Stimulated activated naive CD8-positive, alpha-beta T cell treated with anti-CD3 and anti-CD28 coated beads, Interleukin-15, Interleukin-2, amounts not matched to agents 100 ng/mL and 50 ng/mL, for 24 hours (primary cell): ENCODE measurements around the gene KRT80.

Experiments used
- H3K27ac Mint-ChIP-seq: one replicate; pipeline ENCODE4 v1.8.0; 2021; ENCODE audit warnings: mild to moderate bottlenecking, mixed read lengths
- H3K27me3 Mint-ChIP-seq: one replicate; pipeline ENCODE4 v1.8.0; 2021; ENCODE audit warnings: mixed read lengths
- H3K36me3 Mint-ChIP-seq: one replicate; pipeline ENCODE4 v1.8.0; 2021; ENCODE audit warnings: low read depth, mixed read lengths
- H3K4me1 Mint-ChIP-seq: one replicate; pipeline ENCODE4 v1.8.0; 2021; ENCODE audit warnings: low read depth, mixed read lengths
- H3K4me3 Mint-ChIP-seq: one replicate; pipeline ENCODE4 v1.8.0; 2021; ENCODE audit warnings: mild to moderate bottlenecking, mixed read lengths
- H3K9me3 Mint-ChIP-seq: one replicate; pipeline ENCODE4 v1.8.0; 2021; ENCODE audit warnings: mixed read lengths

The KRT80 gene

GRCh38 chr12:52199294-52199919 is 7.6 kb upstream of the KRT80 start:
- H3K27me3 Mint-ChIP-seq, result peaks cover 6% of the 10 kb centered on the region
- H3K27ac Mint-ChIP-seq, result no peak overlapping the region
- H3K4me1 Mint-ChIP-seq, result peaks cover 10% of the 10 kb centered on the region
- H3K9me3 Mint-ChIP-seq, result no peaks in the 10 kb centered on the region
- H3K36me3 Mint-ChIP-seq, result no peaks in the 10 kb centered on the region
- H3K4me3 Mint-ChIP-seq, result no peak overlapping the region

DNA sequence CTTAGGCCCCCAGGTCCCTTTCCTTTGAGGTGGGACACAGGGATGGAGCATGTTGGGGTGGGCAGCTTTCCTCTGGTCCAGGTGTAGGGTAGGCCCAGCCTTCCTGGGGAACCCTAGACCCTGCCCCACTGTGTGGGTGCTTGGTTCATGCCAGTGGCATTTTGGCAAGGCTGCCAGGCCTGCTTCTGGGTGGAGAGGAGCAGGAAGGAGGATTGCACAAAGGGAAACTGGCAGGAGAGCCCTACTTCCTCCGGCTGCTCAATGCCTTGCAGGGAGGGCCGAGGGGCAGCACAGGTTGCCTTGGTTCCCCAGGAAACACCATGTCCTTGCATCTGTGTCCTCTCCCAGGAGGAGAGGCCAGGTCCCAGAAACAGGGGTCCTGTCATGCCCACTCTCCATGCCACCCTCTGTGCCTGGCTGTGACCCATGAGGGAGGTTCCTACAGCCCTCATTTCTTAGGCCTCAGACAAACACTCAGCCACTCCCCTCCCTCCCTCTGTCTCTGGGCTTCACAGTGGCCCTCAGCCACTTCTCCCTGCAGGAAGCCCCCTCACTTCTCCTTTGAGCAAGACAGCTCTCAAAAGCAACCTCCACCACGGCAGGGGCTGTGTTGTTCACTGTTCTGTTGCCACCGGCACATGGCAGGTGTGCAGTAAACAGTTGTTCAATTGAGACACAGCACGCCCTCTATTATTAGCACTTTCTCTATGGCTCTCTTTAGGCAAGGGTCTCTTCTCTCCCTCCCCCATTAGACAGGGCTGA is 6.8 kb upstream of the KRT80 start:
- Mint-ChIP-seq H3K4me3 (no peak overlapping the region), H3K27me3 (peaks cover 6% of the 10 kb centered on the region), H3K9me3 (no peaks in the 10 kb centered on the region), H3K4me1 (peaks cover 10% of the 10 kb centered on the region), H3K36me3 (no peaks in the 10 kb centered on the region), H3K27ac (no peak overlapping the region)

DNA sequence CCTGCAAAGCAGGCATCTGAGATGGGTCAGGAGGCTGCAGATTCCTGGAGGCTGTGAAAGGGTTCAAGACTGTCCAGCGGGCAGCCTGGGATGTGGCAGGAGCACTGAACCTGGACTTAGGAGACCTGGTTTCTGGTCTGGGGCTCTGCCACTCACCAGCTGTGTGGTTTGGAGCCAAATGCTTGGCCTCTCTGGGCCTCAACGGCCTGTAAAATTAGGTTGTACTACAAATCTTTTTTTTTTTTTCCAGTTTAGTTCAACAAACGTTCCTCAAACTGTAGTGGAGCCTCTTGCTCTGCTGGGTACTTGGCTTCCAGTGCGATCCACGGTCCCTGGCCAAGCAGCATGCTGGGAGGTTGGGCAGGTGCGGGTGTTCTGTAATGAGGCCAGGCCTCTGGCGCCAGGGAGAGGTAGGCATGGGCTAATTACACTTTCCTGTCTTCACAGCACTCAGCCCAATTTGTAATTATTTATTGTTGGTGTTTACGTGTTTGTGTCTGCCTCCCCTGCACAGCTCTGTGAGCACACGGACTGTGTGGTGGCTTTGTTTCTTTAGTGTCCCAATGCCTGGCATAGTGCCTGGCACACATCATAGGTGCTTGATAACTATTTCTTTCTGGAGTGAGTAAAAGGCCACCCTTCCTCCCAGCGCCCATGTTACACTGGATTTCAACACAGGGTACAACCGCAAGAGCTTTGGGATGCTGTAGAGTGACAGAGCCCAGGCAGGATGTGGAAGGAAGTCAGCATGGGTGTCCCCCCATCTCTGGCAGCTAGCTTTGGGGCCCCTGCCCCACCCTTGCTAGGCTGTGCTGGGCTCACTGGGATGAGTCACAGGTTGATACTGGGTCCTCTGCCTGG is 5.8 kb upstream of the KRT80 start:
- no peak overlapping the region for H3K27ac Mint-ChIP-seq
- H3K9me3 Mint-ChIP-seq, result no peaks in the 10 kb centered on the region

DNA sequence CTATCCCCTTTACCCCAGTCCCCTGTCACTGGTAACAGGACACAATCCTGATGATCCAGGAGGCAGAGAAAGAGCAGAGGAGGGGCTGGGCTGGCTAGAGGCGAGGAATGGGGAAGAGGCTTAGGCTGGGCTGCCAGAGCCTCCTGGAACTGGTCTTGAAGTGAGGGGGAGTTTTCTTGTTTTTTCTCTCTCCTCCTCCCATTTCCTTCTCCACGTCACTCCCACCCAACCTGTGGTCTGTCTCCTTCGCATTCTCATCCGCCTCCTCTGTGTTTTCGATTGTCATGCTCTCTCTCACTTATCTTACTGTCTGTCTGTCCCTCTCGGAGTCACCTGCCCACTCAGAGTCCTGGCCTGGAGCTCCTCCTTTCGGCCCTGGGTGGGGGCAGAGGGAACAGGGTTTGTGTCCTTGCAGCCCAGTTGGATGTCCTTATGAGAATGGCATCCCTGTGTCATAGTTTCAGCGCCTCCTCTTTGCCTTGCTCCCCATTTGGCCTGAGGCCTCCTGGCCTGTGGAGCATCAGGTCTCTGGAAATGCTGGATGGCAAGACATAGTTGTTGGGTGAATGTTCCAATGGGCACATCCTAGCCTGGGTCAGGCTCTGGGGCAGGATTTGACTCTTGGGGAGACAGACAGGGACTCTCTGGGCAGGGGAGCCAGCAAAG is 3.4 kb upstream of the KRT80 start:
- no peaks in the 10 kb centered on the region for H3K36me3 Mint-ChIP-seq
- H3K27me3 Mint-ChIP-seq, result no peaks in the 10 kb centered on the region
- H3K9me3 Mint-ChIP-seq, result no peaks in the 10 kb centered on the region
- peaks cover 9% of the 10 kb centered on the region for H3K4me1 Mint-ChIP-seq
- no peak overlapping the region for H3K27ac Mint-ChIP-seq
- H3K4me3 Mint-ChIP-seq, result no peak overlapping the region

More for the DNA sequence above, 5.8 kb upstream of the KRT80 start:
- no peaks in the 10 kb centered on the region for H3K36me3 Mint-ChIP-seq
- H3K4me3 Mint-ChIP-seq, result no peak overlapping the region
- no peaks in the 10 kb centered on the region for H3K27me3 Mint-ChIP-seq
- H3K4me1 Mint-ChIP-seq, result peaks cover 5% of the 10 kb centered on the region

DNA sequence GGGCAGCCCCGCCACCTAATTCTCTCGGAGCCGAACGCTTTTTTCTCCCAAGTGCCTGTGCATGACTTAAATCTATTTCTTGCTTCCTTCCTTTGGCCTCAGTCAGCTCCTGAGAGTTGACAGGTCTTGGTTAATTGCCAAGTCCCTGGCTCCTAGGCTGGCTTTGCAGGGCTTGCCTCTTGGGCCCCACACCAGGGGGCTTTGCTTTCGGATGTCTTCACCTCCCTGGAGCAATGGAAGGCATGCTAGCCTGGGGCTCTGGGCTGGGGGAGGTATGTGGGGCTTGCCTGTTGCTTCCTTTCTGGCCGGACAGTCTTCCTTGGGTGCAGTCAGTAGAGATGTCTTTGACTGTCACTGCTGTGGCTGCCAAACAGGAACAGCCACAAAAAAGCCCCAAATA is 2.2 kb upstream of the KRT80 start:
- H3K27me3 Mint-ChIP-seq, result no peaks in the 10 kb centered on the region
- no peaks in the 10 kb centered on the region for H3K36me3 Mint-ChIP-seq
- H3K4me3 Mint-ChIP-seq, result no peak overlapping the region
- H3K4me1 Mint-ChIP-seq, result peaks cover 9% of the 10 kb centered on the region
- no peak overlapping the region for H3K27ac Mint-ChIP-seq
- no peaks in the 10 kb centered on the region for H3K9me3 Mint-ChIP-seq

- Mint-ChIP-seq H3K9me3 (no peaks in the 10 kb centered on the region), H3K36me3 (no peaks in the 10 kb centered on the region), H3K4me3 (no peak overlapping the region), H3K4me1 (peaks cover 9% of the 10 kb centered on the region), H3K27me3 (no peaks in the 10 kb centered on the region), H3K27ac (no peak overlapping the region)
Measured at GRCh38 chr12:52193532-52193931, 1.7 kb upstream of the KRT80 start.

DNA sequence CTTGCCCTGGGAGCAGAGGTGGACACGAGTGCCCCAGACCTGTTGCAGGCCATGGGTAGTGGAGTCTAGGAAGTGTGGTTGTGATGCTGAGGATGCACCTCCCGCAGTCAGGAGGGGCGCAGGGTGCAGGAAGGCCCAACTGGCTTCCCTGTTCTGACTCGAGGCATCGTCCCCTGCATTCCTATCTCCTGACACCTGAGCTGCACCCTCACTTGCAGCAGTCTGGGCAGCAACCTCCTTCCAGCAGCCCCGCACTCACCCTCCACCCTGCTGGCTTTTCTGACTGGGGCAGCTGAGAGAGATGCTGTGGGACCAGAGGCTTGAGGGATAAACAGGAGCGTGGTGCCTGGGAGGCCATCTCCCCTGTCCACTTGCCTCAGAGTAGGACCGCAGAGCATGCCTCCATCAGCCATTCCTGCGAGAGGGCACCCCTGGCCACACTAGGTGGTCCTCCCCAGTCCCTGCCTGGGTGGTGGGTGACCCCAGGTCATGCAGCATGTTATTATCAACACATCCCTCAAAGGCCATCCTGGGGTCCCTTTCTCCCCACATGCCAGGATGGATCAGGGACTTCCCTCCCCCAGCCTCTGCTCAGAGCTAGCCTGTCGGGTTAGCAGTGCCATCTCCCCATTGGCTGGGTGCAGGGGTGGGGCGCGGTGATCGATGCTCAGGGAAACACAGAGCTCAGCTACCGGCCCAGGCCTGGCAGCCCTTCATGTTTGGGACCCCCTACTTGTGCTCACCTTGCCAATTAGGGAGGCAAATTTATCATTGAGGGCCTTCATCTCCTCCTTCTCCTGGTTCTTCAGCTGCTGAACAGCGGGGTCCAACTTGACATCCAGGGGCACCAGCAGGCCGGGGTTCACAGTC is 719 bp downstream of the KRT80 start:
- Mint-ChIP-seq H3K27ac (no peak overlapping the region), H3K9me3 (no peaks in the 10 kb centered on the region), H3K4me3 (no peak overlapping the region), H3K27me3 (no peaks in the 10 kb centered on the region), H3K36me3 (no peaks in the 10 kb centered on the region), H3K4me1 (peaks cover 9% of the 10 kb centered on the region)

GRCh38 chr12:52189376-52190174 is 2.2 kb downstream of the KRT80 start:
- peaks cover 6% of the 10 kb centered on the region for H3K4me1 Mint-ChIP-seq
- no peaks in the 10 kb centered on the region for H3K9me3 Mint-ChIP-seq
- no peak overlapping the region for H3K27ac Mint-ChIP-seq
- no peaks in the 10 kb centered on the region for H3K36me3 Mint-ChIP-seq
- no peaks in the 10 kb centered on the region for H3K27me3 Mint-ChIP-seq
- no peak overlapping the region for H3K4me3 Mint-ChIP-seq

DNA sequence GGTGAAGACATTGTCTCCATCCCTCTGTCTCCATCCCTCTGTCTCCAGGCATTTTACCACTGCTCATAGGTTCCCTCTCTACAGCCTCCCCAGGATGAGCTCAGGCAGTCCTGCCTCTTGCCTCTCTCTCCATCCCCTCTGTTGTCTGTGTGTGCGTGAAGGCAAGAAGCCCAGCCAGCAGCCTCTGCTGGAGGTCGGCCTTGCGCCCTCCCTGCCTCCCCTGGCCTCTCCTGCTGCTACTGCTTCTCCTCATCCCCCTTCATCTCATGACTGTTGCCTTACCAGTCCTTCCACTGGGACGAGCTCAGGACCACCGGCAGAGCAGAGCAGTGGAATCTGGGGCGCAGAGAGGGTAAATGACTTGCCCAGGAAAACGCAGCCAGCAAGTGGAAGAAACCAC is 3.2 kb downstream of the KRT80 start:
- Mint-ChIP-seq H3K36me3 (no peaks in the 10 kb centered on the region), H3K4me3 (no peak overlapping the region), H3K27me3 (no peaks in the 10 kb centered on the region), H3K27ac (no peak overlapping the region), H3K4me1 (peaks cover 6% of the 10 kb centered on the region), H3K9me3 (no peaks in the 10 kb centered on the region)

GRCh38 chr12:52187640-52188039 is 4.2 kb downstream of the KRT80 start:
- H3K4me3 Mint-ChIP-seq, result no peak overlapping the region
- H3K27me3 Mint-ChIP-seq, result no peaks in the 10 kb centered on the region
- H3K36me3 Mint-ChIP-seq, result no peaks in the 10 kb centered on the region
- no peaks in the 10 kb centered on the region for H3K9me3 Mint-ChIP-seq
- H3K4me1 Mint-ChIP-seq, result peaks cover 4% of the 10 kb centered on the region
- no peak overlapping the region for H3K27ac Mint-ChIP-seq

- H3K27me3 Mint-ChIP-seq, result no peaks in the 10 kb centered on the region
- no peaks in the 10 kb centered on the region for H3K9me3 Mint-ChIP-seq
- H3K4me1 Mint-ChIP-seq, result no peaks in the 10 kb centered on the region
- H3K36me3 Mint-ChIP-seq, result no peaks in the 10 kb centered on the region
- H3K27ac Mint-ChIP-seq, result no peak overlapping the region
- no peak overlapping the region for H3K4me3 Mint-ChIP-seq
Measured at GRCh38 chr12:52187206-52187605, 4.6 kb downstream of the KRT80 start.

DNA sequence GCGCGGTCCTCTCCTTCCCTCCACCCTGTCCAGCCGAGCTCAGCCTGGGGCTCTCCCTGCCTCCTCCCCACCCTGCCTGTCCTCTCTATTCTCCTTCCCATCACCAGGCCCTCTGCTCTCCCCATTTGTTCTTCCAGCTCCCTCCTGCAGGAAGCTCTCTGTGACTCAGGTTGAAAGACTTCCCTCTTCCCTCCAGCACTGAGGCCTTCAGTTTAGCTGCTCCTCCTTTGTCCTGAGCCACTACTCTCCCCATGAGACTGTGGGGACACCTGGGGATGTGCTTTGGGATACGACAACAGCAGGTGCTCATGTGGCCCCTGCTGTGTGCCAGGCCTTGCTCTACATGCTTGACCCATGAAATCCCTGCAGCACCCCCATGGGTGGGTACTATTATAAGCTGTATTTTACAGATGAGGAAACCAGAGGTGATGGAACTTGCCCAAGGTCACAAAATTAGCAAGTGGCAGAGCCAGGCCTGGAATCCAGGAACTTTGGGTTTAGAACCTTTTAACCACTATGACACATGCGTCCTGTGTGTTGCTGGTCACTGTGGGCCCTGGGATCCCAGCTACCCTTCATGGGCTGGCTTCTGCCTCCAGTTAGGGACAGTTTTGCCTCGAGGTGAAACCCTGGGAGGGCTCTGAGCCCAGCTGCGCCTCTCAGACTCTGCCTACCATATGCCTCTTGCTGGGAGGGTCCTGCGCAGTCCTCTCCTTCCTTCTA is 5.5 kb downstream of the KRT80 start:
- Mint-ChIP-seq H3K36me3 (no peaks in the 10 kb centered on the region), H3K4me1 (no peaks in the 10 kb centered on the region), H3K27ac (no peak overlapping the region), H3K27me3 (no peaks in the 10 kb centered on the region), H3K4me3 (no peak overlapping the region), H3K9me3 (no peaks in the 10 kb centered on the region)

GRCh38 chr12:52185400-52185967 is 6.3 kb downstream of the KRT80 start:
- no peak overlapping the region for H3K27ac Mint-ChIP-seq
- H3K4me1 Mint-ChIP-seq, result no peaks in the 10 kb centered on the region
- no peaks in the 10 kb centered on the region for H3K9me3 Mint-ChIP-seq
- no peak overlapping the region for H3K4me3 Mint-ChIP-seq
- H3K27me3 Mint-ChIP-seq, result no peaks in the 10 kb centered on the region
- no peaks in the 10 kb centered on the region for H3K36me3 Mint-ChIP-seq
